HG02970 (cell line): ENCODE results near the gene CAMKMT.

Experiments
- ATAC-seq: cut with Tn5 transposase; IDR thresholded peaks from one replicate; pipeline ENCODE4 v1.9.1; 2021; ENCODE audit warnings: mild to moderate bottlenecking, moderate library complexity, moderate number of reproducible peaks; ENCODE audit not compliant: unreplicated experiment, low FRiP score

CAMKMT gene

DNA sequence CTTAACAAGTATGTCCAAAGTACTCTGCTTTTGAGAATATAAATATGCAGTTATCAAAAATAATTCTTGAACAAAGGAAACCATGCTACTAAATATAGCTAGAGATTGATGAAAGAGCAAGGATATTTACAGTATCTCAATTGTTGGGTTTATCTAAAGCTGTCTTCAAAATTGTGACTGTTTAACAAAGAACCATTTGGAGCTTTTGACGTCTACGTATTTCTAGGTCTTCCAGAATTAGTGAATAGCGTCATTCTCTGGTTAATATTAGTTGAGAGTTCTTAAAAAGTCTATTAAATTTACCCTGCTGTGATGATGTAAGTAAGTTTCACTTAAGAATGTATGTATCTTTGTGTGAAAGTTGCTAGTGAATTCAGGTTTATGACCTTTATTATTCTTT, 356.7 kb downstream of the CAMKMT start:
- no peak for ATAC-seq

DNA sequence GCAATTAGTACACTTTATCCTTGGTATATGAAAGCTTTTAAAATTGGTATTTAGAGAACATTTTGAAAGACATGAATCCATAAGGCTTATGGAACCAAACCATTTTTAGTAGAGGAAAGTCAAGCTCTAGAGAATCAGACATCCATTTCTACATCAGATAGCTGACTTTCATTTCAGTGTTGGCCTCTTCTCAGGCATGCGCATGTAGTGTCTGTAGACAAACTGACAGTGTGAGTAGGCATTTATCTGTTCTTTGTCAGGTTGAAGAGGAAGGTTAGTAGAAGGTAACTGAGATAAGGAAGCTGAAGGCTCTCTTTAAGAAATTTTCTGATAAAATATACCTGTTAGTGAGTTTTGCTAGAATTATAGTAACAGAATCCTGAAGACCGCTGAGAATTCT, 357.8 kb downstream of the CAMKMT start:
- ATAC-seq = no peak

DNA sequence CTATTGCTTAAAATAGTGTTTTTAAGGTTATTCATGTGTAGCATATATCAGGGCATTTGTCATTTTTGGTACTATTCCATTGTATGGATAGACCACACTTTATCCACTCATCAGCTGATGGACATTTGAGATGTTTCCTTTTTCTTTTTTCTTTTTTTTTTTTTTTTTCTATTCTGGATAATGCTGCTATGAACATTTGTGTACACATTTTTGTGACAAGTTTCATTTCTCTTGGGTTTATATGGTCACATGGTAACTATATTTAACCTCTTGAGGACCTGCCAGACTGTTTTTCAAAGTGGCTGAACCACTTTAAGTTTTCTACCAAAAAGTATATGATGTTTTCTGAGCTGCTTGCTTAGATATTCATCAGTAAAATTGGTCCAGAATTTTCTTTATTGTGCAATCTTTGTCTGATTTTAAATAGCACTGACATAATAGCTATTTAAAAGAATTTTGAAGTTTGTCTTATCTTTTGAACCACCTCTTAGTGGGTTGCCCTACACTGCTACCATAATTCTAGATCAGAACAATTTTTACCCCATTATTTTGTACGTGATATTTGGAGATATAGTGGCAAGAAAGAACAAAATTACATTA, 360.4 kb downstream of the CAMKMT start:
- ATAC-seq = no peak

DNA sequence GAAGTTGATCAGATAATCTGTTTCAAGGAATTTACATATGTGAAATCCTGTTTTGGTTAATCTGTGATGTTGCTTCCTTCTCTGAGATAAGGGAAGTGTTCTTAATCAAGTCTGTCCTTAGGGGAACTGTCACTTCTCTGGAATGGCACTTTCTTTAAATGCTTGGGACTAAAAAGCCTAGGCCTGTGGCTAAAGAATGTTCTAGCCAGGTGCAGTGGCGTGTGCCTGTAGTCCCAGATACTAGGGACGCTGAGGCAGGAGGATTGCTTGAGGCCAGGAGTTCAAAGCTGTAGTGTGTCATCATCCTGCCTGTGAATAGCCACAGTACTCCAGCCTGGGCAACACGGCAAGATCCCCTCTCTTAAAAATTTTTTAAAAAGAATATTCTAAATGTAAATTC, 362.2 kb downstream of the CAMKMT start:
- ATAC-seq = no peak

DNA sequence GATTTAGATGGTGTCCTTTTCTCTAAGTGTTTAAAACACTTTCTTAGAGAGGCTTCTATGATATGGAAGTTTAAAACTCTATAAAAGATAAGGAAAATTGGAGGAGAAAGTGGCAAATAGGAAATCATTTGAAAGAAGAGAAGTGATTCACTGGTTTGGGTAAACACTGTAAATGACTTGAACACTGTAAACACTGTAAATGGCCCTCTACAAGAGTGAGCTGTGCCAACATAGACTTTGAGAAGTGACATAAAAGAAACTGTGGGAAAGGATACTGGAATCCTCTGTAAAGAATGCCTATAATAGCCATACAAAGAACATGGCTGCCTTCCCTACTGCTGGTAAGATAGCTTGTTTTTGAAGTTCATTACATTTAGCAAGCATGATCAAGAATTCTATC, 368.8 kb downstream of the CAMKMT start:
- no peak for ATAC-seq

DNA sequence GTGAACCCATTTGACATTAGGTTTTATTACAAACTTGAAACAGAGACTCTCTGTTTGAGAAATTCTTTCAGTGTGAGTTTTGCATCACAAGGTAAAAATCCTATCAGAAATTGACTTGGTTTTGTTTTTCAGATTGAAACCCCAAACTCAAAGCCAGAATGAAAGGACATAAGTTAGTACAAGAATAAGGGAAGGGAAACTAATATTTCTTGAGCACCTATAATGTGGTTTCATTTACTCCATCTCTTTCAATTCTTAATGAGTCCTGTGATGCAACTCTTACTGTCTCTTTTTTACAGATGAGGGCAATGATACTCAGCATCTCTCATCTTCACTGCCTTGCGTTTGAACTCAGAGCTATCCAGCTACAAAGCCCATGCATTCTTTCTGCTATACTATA, 369.8 kb downstream of the CAMKMT start:
- ATAC-seq = peak; percentile 69

DNA sequence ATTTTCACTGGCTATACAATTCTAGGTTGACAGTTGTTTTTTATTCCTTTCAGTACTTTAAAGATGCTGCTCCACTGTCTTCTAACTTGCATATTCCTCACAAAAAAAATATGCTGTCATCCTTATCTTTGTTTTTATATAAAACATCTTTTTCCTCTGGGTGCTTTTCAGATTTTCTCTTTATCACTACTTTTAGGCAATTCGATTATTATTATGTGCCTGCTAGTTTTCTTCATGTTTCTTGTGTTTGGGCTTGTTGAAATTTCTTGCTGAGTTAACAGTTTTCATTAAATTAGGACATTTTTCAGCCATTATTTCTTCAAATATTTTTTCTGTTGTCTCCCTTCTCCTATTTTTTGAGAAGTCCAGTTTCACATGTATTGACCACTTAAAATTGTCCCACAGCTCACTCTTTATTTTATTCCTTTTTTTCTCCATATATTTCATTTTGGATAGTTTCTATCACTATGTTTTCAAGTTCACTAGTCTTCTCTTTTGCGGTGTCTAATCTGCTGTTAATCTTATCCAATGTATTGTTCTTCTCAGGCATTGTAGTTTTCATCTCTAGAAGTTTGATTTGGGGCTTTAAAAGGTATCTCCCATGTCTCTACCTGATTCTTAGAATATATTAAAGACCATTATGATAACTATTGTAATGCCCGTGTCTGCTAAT, 374.7 kb downstream of the CAMKMT start:
- ATAC-seq = no peak

DNA sequence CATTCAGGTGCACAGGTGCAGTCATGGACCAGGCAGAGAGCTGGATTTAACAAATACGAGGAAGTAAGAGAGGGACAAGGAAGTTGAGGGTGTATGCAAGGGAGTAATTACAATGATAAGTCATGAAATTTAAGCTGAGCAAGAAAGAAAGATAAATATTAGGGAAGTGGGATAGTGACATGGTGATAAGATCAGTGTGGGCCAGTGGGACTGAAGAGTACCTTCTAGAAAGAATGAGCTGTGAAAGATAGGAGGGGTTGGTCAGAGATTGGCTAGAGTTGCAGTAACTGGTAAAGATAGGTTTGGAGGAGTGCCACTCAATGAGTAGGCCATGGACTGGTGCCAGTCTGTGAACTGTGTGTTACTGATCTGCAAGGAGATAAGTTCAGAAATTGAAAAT, 378.9 kb downstream of the CAMKMT start:
- no peak for ATAC-seq

DNA sequence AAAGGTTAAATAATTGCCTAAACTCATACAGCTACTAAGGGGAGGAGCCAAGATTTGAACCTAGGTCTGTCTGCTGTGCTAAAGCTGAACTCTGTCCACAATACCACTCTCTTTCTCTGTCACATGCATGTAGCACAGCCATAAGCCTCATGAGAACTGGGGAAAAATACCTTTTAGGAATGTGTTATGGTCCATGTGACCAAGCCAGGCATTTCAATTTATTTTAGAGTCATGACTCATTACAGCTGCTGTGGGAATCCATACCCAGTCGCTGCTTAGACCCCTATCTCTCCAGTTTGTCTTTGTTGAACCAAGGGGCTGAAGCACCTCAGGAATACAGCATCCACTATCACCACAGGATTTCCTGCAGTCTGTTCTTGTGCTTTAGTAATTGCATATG, 379.8 kb downstream of the CAMKMT start:
- ATAC-seq = no peak

DNA sequence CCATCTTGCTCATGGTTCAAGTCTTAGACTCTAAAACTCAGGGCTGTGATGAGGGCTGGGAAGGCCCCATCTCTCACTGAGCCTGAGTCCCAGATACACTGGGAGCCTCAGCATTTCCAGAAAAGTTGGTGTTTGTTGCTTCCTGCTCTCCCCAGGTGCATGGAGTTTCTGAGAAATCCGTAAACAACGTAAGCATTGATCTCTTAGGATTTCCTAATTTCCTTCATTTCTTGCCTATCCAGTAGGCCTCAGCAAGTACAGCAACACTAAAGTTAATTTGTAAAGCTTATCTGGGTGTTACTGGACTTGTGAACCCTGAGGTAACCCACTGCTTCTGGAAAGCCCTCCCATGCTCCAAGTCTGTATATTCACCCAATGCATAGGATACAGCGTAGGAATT, 380.3 kb downstream of the CAMKMT start:
- no peak for ATAC-seq

DNA sequence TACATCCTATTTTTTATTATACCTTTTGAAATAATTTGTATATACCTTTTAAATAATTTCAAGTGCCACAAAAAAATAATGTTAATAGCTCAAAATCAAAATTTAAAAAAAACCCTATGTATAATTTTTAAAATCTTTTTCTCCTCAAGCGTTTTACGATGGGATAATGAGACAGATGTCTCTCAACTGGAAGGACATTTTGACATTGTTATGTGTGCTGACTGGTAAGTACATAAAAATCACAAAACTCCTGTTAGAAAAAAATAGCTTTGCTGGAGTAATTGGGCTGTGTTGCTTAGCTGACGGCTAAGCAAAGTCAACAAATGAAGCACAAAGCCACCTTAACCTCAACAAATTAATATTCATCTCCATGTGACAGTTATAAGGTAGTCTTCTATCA, 381.7 kb downstream of the CAMKMT start:
- no peak for ATAC-seq

DNA sequence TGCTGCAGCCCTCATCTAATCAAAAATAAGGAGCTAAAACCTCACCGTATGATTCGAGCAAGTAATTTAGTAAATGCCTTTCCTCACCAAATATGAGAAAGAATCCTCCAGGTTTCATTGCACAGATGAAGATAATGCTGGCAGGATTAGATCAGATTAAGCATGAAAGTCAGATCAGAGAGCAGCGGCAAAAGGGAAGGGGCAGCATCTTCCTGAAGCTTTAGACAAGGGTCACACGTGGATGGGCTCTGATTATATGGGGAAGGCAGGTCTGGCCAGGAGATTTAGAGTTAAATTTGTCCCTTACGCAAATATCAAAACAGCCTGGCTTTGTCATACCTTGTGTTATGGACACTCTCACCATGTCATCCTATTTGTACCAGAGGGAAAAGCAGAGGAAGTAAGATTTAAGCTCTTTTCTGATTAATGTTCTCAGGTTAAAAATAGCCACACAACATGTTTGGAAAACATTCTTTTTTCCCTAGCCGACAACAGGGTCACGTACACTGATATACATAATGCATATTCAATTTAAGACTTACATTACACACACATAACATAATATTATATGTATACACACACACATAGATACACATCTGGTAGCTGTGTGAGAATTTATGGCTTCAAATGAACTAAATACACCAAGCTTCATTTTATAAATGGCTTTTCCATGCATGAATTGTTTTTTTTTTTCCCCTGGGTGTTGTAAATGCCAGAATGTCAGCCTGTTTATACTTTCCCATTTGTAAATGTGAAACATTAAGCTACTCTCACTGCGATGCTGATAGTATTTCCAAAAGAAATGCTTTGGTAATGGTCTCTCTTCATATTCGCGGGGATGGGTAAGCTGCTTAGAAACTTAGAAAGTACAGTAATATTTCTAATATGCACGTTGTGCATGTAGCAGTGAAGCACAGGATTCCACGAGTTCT, 383.5 kb downstream of the CAMKMT start:
- ATAC-seq = no peak

DNA sequence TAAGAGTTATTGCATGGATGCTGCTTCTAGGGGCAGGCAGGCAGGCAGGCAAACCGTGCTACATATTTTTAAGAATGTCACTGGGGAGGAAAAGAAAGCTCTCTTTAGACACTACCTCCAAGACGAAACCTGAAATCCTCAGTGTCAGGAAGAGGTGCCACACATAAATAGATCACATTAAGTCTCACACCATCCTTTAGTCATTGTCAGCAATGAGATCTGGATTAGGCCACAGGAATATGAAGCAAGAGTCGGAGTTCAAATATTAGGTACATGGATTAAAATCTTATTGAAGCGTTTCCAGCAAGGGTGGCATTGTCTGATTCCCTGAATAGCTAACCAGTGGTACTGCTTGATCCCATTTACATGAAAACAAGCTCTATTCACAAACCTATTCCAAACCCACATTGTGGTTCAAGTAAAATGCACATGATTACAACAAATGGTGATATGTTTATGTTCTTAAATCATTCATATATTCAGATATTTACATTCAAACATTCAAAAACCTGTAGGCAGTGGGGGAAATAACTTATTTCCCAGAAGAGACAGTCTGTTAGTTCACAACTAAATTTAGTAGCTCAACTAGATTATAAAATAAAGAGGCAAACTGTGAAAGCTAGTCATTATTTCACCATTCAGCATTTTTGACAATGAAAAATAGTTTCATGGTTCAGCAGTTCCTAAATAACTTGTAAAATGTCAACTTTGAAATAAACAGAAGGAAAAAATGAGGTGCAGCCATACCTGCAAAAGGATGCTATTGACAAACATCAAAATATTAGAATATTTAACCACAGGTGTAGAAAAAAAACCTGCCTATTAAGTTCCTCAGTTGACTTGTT, 384.4 kb downstream of the CAMKMT start:
- ATAC-seq = no peak

DNA sequence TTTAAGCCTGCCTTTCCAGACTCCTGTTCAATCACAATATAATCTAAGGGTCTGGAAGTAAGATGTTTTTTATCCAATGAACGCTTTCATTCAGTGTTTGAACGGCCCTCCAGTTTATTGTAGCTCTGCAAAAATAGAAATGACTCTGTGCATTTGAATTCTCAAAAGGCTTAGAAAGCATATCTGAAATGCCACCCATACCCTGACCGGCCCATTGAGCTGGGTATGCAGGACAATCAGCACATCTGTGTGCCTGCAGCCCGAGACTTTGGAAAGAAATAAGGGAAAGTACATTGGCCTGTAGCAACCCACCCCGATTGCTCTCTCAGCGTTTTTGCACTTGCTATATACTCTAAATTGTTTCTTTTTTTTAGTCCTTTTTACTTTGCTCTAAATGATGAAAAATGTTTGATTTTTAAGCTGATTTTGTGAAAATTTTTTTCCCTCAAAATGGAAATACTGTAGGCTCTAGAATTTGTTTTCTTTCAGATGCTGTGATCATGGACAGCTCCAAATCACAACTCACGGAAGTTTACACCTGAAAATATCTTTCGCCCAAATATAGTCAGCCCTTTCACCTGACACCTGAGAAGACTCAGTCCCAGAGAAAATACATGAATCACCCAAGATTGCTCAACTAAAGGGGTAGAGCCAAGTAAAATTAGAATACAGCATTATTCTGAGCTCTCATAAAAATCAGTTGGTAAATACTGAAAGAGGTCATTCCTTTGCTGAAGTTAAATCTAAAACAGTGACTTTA, 385.3 kb downstream of the CAMKMT start:
- no peak for ATAC-seq

DNA sequence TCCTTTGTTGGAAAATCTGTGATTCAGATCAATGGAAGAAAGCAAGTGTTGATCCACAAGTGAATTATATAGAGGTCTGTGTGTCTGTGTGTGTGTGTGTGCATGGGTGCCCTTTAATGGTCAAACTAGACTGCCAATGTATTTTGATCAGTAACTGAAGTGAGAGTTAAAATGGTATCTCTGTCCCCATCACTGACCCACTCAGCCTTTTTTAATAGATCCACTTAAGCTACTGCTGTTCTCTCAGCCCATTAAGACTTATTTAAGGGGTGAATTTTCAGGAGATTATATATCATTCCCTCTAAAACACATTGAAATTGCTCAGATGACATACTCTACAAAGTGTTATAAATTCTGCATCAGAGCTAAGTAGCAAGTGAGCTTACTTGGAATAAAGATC, 386.0 kb downstream of the CAMKMT start:
- ATAC-seq = no peak

DNA sequence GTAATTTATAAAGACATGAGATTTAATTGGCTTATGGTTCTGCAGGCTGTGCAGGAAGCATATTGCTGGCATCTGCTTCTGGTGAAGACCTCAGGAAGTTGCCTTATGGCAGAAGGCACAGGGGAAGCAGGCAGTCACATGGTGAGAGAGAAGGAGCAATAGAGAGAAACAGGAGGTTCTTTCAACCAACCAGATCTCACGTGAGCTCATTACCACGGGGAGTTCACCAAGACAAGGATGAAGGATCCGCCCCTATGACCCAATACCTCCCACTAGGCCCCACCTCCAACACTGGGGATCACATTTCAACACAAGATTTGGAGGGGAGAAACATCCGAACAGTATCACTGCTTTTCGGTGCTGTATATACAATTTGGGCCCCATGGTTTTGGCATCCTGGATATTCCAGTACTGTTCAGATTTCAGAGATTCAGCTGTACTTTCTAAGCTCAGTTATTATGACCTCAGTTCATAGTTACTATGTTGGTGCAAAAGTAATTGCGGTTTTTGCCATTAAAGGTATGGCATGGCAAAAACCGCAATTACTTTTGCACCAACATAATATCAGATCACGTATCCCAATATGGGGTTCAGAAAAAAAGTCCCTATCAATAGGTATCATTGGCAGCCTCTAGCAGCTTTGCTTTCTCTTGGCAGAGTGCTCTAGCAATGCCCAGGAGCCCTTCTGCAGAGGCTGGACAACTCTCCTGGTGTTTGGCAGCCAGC, 390.2 kb downstream of the CAMKMT start:
- ATAC-seq = no peak

DNA sequence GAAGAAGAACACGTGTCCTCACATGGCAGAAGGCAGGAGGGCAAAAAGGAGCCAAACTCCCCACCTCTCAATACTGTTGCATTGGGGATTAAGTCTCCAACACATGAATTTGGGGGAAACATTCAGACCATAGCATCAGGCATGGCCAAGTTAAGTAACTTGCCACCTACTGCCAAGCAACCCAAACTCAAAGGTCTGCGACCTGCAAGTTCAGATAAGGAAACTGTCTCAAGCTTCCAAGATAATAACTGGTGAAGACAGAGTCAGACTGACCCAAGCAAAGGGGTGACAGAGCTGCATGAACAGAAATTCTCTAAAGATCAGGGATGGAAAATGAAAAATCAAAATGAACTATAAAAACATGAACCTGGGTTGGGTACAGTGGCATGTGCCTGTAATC, 391.0 kb downstream of the CAMKMT start:
- ATAC-seq = no peak

DNA sequence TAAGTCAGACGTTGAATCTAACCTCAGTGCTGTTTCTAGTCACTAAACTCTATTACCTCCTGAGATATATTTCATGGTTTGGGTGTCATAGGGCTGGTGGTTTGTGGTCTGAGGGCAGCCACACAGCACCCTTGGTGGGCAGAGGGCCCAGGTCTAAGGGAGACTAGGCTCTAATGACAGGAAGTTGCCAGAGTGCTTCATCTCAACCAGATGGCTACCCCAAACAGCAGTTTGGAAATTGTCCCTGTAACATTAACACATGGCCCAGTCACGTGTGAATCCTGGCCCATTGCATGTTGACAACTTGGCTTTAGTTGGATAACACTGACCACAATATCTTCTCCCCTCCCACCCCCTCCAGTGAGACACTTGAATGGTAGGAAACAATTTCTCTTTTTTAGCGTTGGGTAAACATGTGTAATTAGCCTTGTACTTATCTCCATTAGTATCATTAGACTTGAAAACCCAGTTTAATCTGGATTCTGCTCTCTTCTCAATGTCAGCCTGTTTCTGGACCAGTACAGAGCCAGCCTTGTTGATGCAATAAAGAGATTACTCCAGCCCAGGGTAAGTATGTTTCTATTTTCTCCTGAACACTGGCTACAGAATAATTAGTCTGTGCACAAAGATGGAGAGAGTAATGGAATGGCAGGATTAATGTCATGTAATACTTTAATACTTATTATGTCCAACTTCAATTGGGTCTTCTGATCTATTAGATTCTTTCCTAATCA, 392.0 kb downstream of the CAMKMT start:
- no peak for ATAC-seq

DNA sequence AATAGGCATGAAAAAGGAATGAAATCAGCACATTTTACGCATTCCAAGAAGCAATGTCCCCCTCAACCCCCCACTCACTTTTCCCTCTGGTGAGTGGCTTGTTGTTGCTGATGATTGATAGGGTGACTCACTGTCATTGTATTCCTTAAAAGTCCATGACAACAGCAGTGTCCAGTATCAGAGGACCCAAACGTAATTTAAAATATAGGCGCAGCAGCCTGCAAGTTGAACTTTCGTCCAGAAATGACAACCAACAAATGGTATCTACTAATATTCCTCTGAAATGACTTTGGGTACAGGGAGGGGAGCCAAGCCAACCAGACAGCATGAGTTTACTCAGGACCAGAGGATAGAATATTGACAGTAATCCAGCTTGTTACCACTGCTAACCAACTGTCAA, 396.8 kb downstream of the CAMKMT start:
- ATAC-seq = no peak
